ENCODE results near the gene FPGS.
"Not testable (repeated sequence)": the region's sequence is repeated elsewhere in the genome, so short reads cannot be mapped to it uniquely, and the experiment has no call there.

FPGS gene

DNA sequence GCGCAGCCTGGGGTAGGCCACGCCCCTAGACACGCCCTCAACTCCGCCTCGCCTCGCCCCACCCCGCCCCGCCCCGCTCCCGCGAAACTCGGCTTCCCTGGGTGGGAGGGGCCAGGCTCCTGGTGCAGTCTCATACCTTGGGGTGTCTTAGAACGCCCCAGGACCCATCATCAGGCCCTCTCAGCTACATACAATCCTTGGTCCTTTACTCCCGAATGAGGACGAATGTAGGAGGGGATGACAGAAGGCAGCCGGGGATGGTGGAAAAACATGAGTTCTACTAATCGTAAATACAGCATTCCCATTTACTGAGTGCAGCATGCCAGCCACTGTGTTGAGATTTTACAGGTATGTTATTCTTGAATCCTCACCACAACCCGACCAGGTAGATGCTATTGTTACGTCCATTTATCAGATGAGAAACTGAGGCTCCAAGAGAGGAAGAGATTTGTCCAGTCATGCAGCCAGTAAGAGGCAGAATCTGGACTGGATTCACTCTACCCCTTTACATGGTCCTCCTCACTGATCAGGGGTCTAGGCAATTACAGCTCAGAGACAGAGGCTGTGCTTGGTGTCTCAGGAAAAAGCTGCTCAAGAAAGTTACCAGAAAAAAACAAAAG lies 31.0 kb upstream of the FPGS start:
- no peak for FAIRE-seq

DNA sequence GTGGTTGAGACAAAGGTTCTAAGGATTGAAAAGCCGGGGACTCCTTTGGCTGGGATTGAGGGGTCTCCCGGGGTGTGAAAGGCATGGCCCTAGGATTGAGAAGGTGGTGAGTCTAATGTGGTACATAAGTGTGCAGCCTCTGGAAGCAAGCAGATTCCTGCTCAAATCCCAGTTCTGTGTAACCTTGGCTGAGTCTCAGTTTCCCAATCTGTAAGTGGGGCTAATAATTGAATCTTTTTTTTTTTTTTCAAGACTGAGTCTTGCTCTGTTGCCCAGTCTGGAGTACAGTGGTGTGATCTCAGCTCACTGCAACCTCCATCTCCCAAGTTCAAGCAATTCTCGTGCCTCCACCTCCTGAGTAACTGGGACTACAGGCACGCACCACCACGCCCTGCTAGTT lies 30.1 kb upstream of the FPGS start:
- no peak for FAIRE-seq

DNA sequence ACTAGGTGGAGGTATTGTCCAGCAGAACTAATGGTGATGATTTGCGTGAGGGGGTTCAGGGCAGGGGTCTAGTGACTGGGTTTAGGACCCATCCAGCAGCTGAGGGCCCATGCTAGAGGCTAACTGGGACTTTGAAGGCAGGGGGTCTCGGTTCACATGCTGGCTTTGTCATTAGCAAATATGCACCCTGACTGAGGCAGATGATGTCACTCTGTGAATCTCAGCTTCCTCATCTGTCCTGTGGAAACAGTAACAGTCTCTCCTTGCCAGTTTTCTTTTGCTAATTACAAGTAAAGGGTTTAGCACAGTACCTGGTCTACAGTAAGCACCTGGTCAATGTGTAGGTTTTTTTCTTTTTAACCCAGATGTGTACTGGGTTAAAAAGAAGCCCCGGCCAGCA lies 29.4 kb upstream of the FPGS start:
- FAIRE-seq = no peak

DNA sequence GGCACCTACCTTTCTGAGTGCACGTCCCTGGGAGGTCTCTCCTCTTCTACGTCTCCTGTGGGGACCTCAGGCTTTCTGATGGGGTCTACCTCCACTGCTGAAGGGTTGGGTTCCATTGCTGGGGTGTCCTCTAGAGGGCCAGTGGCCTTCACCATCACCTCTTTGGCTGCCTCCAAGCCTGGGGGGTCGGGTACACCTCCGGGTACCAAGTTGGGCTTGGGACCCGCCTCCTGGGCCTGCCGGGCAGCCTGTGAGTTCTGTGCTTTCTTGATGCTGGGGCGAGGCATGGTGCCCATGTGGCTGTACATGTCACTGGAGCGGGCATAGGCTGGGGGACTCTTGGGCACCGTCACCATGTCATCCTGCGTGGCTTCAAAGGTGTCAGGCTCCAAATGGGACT lies 28.7 kb upstream of the FPGS start:
- FAIRE-seq = no peak

DNA sequence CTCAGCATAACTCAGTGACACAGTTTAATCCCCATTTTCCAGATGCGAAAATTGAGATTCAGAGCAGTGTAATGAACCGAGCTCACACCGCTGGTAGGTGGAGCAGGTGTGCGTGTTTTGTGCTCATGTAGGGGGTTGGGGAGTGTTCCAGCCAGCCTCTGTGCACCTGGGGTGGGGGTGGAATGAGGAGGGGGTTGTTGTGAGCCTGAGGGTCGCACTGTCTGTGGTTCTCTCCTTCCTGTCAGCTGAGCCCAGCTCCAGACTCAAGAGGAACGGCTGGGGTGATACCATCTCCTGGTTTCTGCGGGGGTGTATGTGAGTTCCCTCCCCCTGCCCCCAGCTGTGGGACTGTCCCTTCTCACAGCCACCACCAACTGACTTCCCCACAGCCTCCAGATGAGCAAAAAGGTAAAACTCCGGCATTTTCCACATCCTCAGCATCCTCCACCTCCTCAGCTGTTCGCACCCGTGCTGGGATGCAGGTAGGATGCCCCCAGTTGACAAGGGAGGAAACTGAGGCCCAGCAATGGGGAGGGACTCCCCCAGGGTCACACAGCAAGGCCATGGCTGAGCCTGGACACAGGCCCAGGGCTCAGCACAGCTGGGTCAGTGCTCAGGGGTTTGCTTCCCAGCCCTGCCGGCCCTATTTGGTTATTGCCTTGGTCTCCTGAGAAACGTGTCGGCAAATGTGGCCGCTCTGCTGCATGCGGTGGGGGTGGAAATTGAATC lies 26.3 kb upstream of the FPGS start:
- FAIRE-seq = no peak

DNA sequence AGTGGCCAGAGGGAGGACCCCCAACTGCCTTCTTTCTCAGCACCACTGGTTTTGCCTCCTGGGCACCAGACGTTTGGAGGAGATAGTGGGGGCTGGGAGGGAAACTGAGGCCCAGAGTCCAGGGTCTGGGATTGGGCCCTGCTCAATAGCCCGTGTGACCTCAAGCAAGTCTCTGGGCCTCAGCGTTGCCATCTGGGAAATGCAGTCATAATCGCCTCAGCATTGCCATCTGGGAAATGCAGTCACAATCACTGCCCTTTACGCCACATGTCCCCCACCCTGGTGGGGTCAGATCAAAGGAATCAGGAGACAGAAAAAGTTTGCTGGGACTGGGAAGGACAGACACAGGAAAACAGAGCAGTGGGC lies 25.8 kb upstream of the FPGS start:
- FAIRE-seq = no peak

DNA sequence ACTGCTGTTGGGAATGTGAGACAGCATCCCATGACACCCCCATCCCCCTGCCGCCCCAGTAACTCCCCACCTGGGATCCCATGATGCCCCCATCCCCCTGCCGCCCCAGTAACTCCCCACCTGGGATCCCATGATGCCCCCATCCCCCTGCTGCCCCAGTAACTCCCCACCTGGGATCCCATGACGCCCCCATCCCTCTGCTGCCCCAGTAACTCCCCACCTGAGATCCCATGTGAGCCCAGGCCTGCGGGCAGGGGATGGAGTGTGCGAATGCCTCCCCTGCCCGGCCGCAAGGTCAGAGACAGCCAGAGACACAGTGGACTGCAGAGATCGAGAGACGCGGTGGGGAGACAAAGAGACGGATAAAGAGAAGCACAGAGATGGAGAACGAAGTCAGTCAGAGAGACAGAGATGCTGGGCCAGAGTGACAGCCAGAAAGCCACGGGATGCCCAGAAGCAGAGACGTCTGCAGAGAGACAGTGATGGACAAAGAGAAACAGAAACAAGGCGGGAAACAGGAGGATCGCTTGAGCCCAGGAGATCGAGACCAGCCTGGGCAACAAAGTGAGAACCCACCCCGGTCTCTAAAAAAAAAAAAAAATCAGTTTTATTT lies 25.2 kb upstream of the FPGS start:
- FAIRE-seq = no peak

DNA sequence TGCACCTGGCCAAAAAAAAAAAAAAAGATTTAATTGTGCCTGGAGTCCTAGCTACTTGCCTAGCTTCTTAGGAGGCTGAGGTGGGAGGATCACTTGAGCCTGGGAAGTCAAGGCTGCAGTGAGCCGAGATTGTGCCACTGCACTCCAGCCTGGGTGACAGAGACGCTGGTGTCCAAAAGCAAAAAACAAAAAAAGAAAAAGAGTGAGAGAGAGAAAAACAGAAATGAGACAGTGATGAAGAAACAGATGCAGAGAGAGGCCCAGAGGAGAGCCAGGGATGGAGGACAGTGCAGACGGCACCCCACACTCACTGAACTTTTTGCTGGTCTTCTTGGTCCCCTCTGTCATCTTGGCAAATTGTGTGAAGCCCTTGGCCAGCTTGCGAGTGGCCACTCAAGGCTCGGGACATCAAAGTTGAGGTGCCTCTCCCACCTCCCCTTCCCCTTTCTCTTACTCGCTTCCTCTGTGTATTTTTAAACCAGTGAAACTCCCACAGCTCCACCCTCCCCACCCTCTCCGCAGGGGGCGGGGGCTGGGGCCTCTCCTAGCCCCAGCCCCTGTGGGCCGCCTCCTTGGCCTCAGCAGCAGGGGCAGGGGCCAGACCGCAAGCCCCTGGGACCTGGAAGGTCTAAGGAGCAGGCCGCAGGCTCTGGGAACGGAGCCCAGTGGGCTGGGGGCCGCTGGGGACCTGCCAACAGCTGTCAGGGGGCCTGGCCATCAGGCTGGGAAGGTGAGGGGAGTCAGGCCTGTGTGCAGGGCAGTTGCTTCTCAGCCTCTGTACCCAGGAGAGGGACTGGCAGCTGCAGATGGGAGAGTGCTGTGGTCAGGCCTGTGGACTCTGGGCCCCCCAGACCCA lies 24.2 kb upstream of the FPGS start, which contains the start of gene SH2D3C:
SH2D3C (minus strand) TSS at position 387 of the 856 bp plus-strand sequence; CDS start at position 348, 39 bp downstream.
- no peak for FAIRE-seq

DNA sequence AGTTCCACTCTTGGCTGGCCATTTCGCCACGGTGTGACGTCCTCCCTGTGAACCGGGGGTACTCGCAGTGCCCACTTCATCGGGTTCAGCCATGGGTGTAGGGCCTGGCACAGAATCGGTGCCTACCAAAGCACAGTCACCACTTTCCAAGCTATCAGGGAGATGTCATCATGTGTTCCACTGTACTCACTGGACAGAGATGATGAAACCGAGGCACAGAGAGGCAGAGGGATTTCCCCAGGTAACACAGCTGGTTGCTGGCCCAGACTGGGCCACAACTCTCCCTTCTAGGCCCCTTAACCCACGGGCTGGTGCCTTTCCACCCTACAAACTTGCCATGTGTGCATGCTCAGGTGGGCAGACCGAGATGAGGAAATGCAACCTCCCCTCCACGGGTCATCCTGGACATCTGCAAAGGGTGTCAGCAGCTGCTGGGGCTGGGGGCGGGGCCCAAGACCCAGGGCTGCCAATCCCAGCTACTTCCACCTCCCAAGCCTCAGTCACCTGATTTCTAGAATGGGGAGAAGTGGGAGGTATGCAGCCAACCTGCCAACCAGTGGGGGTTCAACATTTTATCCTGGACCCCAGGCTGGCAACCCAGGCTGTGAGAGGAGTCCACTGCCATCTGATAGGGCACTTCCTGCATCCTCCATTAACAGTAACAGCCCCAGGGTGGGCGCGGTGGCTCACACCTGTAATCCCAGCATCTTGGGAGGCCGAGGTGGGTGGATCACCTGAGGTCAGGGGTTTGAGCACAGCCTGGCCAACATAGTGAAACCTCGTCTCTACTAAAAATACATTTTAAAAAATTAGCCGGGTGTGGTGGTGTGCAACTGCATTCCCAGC lies 23.3 kb upstream of the FPGS start:
- FAIRE-seq = no peak

DNA sequence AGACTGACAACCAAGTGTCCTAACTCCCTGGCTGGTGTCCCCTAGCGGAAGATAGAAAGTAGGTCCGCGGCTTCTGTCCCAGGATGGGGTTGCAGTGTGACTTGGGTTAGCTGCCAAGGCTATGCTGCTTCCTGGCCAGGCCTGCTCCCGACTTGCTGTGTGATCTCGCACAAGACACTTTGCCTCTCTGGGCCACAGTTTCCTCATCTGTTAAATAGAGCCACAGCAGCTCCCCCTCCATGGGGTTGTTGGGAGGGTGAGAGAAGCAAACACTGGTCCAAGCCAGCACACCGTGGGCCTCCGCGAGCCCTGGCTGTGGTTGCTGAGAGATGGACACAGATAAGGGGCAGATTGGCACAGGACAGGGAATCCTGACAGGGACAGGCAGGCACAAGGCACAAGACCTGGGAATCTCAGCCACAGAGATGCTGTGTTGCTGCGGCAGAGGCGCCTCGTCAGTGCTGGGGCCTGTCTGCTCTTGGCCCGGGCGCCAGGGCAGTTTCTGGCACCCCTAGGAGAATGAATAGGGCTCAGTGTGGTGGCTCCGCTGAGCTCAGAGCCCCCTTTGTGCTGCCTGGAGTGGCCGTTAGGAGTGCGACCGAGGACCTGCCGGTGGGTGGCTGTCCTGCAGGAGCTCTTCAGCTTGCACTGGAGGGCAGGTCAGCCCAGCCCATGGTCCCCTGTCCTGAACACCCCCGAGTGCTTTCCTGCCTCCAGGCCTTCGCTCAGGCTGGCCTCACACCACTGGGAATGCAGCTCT lies 22.4 kb upstream of the FPGS start:
- FAIRE-seq = no peak

DNA sequence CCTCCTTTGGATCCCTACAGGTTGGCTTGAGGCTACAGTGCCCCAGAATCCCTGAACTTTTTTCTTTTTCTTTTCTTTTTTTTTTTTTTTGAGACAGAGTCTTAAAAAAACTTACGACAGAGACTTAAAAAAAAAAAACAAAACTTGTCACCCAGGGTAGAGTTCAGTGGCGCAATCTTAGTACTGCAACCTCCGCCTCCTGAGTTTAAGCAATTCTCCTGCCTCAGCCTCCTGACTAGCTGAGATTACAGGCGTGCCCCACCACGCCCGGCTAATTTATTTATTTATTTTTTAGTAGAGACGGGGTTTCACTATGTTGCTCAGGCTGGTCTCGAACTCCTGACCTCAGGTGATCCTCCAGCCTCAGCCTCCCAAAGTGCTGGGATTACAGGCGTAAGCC lies 21.8 kb upstream of the FPGS start:
- FAIRE-seq = not testable (repeated sequence)

DNA sequence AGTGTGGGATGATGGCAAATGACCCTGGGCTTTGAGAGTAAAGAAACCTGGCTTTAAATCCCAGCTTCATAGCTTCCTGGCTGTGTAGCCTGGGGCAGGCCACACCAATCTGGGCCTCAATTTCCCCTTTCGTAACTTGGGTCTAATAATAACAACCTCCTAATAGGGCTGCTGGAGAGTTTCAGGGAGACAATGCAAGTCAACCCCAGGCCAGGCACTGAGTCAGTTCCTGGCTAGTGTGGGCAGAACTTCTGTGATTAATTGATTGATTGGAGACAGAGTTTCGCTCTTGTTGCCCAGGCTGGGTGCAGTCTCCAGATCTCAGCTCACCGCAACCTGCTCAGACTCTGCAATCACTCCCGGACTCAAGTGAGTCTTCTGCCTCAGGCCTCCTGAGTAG lies 20.9 kb upstream of the FPGS start:
- no peak for FAIRE-seq

DNA sequence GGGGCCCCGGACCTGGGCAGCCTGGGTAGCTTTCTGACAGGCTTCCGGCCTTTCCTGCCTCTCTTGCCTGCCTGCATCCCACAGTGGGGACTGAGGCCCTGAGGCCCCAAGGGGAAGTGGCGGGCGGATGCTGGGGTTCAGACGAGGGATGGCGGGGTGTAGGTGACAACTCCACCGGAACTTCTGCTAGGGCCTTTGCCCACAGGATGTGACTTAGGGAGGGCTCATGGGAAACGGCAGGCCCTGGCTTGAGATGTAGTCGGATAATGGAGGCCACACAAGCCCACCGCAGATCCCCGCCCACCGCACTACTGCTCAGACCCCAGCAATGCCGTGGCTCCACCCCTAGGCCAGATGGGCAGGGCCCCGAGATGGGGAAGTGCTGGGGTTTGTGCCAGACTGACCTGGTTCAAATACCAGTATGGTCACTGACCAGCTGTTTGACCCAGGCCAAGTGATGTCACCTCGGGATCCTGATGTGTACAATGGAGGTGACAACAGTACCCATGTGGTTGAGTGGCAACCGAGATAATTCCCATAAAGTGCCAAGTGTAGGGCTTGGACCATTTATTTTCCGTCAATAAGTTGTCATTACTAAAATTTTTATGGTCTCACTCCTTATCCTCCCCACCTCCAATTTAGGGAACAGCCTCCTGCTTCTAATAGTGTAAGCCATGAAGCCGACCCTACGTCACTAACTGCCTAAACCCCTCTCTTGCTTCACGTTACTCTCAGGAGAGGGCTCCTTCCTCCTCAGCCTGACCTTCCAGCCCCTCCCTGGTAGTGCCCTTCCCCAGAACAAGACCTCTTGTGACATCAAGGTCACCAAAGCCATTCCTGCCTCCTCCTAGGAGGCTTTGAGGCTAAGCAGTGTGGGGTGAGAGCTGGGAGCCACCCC lies 19.3 kb upstream of the FPGS start:
- no peak for FAIRE-seq

DNA sequence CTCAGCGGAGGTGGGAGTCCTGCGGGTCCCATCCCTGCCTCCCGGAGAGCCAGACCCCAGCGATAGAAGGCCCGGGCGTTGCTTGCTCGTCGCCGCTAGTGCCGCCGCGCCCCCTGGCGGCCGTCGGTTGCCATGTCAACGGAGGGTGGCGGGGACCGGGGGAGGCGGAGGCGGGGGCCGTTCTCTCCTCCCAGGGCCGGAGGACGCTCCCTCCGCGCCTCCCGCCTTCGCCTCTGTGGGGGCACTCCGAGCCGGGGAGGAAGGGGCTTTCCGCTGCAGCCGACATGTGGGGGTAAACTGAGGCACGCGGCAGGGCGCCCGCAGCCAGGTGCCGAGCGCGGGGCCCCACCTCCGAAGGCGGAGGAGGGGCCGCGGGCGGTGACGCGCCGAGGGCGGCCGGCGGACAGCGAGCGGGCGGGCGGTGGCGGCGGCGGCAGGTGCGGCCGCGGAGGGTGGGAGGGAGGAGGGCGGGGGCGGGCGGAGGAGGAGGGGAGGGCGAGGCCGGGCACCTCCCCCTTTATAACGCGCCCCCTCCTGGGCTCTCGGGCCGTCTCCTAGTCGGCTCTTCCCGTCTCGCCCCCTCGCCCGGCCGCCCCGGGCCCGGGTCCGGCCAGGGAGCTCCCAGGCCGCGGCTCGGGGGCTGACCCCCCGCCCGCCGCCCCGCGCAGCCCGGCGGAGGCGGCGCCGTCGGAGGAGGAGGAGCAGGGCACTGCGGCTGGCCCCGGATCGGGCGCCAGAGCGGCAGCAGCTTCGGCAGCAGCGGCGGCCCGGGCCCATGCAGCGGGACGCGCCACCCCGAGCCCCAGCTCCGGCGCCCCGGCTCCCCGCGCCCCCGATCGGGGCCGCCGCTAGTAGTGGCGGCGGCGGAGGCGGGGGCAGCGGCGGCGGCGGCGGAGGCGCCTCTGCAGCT lies 17.4 kb upstream of the FPGS start:
- FAIRE-seq = no peak

DNA sequence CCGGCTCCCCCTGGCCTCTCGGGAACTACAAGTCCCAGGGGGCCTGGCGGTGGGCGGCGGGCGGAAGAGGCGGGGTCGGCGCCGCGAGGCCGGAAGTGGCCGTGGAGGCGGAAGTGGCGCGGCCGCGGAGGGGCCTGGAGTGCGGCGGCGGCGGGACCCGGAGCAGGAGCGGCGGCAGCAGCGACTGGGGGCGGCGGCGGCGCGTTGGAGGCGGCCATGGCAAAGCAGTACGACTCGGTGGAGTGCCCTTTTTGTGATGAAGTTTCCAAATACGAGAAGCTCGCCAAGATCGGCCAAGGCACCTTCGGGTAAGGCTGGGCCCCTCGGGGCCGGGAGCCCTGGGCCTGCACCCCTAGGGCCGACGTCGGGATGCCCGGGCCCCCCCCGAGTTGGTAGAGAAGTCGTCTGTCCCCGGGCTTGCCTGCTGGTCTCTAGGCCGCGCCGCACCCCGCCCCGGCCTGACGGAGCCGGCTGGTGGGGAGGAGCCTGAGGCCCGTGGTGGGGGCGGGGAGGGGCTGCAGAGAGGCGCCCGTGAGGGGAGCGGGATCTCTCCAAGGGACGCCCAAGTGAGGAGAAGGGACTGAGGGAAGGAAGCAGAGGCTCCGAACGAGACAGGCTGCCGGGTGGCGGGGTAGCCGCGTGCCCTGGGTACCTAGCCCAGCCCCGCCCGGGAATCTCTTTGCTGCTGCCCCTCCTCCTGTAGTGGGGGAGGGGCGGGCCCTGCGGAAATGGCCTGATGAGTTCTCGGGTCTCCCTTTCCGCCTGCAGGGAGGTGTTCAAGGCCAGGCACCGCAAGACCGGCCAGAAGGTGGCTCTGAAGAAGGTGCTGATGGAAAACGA lies 16.5 kb upstream of the FPGS start, which contains the start of gene CDK9:
CDK9 (plus strand) TSS at position 102 of the 840 bp plus-strand sequence; CDS start at position 217, 115 bp downstream.
- FAIRE-seq = no peak

DNA sequence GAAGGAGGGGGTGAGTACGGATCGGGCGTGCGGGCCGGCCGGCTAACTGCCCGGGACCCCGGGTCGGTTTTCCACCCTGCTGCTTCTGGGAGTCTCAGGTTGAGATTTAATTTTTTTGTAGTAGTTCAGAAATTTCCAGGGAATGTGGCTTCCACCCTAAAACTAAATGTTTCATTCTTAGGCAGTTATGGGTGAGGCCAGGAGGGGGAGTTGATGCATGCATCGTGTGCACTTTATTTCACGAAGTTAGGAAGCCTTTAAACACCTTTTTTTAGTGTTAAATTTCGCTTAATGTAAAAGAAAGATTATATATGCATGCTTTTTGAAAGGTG lies 15.9 kb upstream of the FPGS start:
- no peak for FAIRE-seq

DNA sequence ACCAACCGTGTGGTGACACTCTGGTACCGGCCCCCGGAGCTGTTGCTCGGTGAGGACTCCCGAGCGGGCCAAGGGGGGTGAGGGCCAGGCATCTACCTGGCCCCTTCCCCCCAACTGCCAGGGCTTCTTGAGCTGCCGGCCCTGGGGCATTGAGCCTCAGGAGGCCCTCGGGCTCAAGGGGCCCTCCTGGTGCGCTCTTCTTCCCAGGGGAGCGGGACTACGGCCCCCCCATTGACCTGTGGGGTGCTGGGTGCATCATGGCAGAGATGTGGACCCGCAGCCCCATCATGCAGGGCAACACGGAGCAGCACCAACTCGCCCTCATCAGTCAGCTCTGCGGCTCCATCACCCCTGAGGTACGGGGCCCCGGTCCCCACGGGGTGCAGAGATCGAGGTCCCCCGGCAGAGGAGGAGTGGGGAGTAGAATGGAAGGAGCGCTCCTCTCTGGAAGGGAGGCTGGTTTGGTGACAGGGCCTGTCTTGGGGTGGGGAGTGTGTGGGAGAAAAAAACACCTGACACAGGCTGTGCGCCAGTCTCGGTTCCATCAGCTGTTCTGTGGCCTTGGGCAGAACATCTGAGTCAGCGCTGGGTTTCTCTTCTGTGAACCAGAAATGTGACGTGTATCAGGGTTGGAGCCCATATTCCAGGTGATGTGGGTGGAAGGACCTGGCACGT lies 14.2 kb upstream of the FPGS start:
- FAIRE-seq = no peak

DNA sequence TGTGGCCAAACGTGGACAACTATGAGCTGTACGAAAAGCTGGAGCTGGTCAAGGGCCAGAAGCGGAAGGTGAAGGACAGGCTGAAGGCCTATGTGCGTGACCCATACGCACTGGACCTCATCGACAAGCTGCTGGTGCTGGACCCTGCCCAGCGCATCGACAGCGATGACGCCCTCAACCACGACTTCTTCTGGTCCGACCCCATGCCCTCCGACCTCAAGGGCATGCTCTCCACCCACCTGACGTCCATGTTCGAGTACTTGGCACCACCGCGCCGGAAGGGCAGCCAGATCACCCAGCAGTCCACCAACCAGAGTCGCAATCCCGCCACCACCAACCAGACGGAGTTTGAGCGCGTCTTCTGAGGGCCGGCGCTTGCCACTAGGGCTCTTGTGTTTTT lies 13.5 kb upstream of the FPGS start:
- no peak for FAIRE-seq

Data from G401.6 (cell line).